Psoas muscle (tissue), 8 donors: ENCODE results near the gene FGF14. TPM values are rescaled to one million over a fixed set of nuclear protein-coding genes. Genes with fewer than 3 reads are reported as not detected.

Experiments
- ATAC-seq, 4 donors: fragments of 200-7000 bp; cut with Tn5 transposase; one replicate each; pipeline ENCODE4 v1.9.1; 2020; ENCODE audit warnings: moderate library complexity in 3 of 4, mild to moderate bottlenecking in 2 of 4
- DNase-seq, 2 donors: peaks; one replicate each; pipeline ENCODE4 v3.0.0-alpha.2; 2020
- H3K27ac ChIP-seq: fragments of 200-600 bp; one replicate; pipeline ENCODE4 v1.8.0; 2022
- H3K27me3 ChIP-seq, 3 donors: fragments of 200-600 bp in 1 of 3; one replicate each; pipeline versions ENCODE4 v1.6.1 to v1.8.0; 2013 to 2022; ENCODE audit warnings: low read length in 2 of 3, mild to moderate bottlenecking in 2 of 3, moderate library complexity in 1 of 3; ENCODE audit not compliant: insufficient read depth in 3 of 3
- H3K36me3 ChIP-seq, 2 donors: fragments of 200-600 bp in 1 of 2; one replicate each; pipeline versions ENCODE4 v1.6.1 to v1.8.0; 2013 to 2022; ENCODE audit warnings: low read depth in 1 of 2, mild to moderate bottlenecking in 1 of 2, moderate library complexity in 1 of 2; ENCODE audit not compliant: insufficient read depth in 1 of 2
- H3K4me1 ChIP-seq: fragments of 200-600 bp; one replicate; pipeline ENCODE4 v1.8.0; 2022
- H3K4me3 ChIP-seq: fragments of 200-600 bp; one replicate; pipeline ENCODE4 v1.8.0; 2022; ENCODE audit warnings: mild to moderate bottlenecking
- H3K9me3 ChIP-seq: fragments of 200-600 bp; one replicate; pipeline ENCODE4 v1.8.0; 2022
- CTCF ChIP-seq: fragments of 200-600 bp; IDR thresholded peaks from one replicate; pipeline ENCODE4 v1.8.0; 2022; ENCODE audit warnings: antibody characterized with exemption
- WGBS, 3 donors: extraction: QIAGEN DNeasy Blood & Tissue Kit; methylation state at CpG; one replicate each; pipeline versions ENCODE4 v1.1.6 to v1.1.7; 2013; 5-methylcytosine and 5-hydroxymethylcytosine counted together
- intact Hi-C, 2 donors: fragments of 100-400 bp; cut with DNase I; formaldehyde crosslinking; loops; one replicate each; pipeline versions ENCODE4 v1.11.0 to v1.14.2; 2022
- polyA plus RNA-seq, 3 donors: library from polyadenylated mRNA; stranded (reverse); fragments of 200-250 nt; gene quantifications; one replicate each; pipeline ENCODE4 v1.2.3, GENCODE V29; 2013
- total RNA-seq, 4 donors: library from RNA; stranded (reverse); fragmentation: NEBNext Ultra II Directional in 2 of 4; extraction: Animal tissue kit (Norgen Biotek cat#: 25700) in 2 of 4; gene quantifications; one replicate each; pipeline versions ENCODE4 v1.2.1 to v1.2.4, GENCODE V29; 2021 to 2023
- donor health status: healthy with polysubstance abuse.
- donor health status: DM: no; HTN: no; CAD: no; lungs with moderate emphysema.
- donor health status: Bipolar disorder and iron deficiency.
- donor health status: healthy.
- donor health status: DM: yes; HTN: yes; CAD: no.
- donor health status: DM: no; HTN: no; CAD: no.
- donor health status: DM: no; HTN: no; CAD: no.
- donor health status: DM: yes; HTN: yes; CAD: no.

Gene FGF14
- total and polyA plus RNA-seq, 7 donors: 0.01 to 0.05 (median 0.02) TPM; not detected in 4

GRCh38 chr13:101746513-101746912 is 655.3 kb downstream of the FGF14 start:
- ATAC-seq: no peak
- H3K4me1 ChIP-seq: no peaks in the 10 kb centered on the region
- no peak overlapping the region for H3K4me3 ChIP-seq
- no peak for TF ChIP-seq CTCF
- DNase-seq: no peak
- no peak overlapping the region for H3K27ac ChIP-seq
- intact Hi-C loops: no loop called here
- WGBS, 3 donors: 86 to 93% (median 88%) methylated on average over 2 of the region's 2 CpGs
- H3K9me3 ChIP-seq: no peaks in the 10 kb centered on the region
- H3K27me3 ChIP-seq: no peaks in the 10 kb centered on the region
- H3K36me3 ChIP-seq: no peaks in the 10 kb centered on the region

- ATAC-seq (no peak), DNase-seq (no peak)
- no peak for TF ChIP-seq CTCF
- 85 to 88% (median 85%) methylated on average over 9 of the region's 9 CpGs for WGBS, 3 donors
- H3K4me1 ChIP-seq: no peaks in the 10 kb centered on the region
- H3K27ac ChIP-seq: no peak overlapping the region
- no peaks in the 10 kb centered on the region for H3K9me3 ChIP-seq
- intact Hi-C loops: no loop called here
- no peaks in the 10 kb centered on the region for H3K27me3 ChIP-seq
- no peak overlapping the region for H3K4me3 ChIP-seq
- H3K36me3 ChIP-seq: no peaks in the 10 kb centered on the region
Measured at GRCh38 chr13:101739382-101740178, 662.3 kb downstream of the FGF14 start.

GRCh38 chr13:101738336-101738735 is 663.5 kb downstream of the FGF14 start:
- no peak for DNase-seq
- 45 to 77% (median 66%) methylated on average over 2 of the region's 2 CpGs for WGBS, 3 donors
- no peak for TF ChIP-seq CTCF

GRCh38 chr13:101736566-101736965 is 665.3 kb downstream of the FGF14 start:
- no peaks in the 10 kb centered on the region for H3K36me3 ChIP-seq
- H3K4me1 ChIP-seq: no peaks in the 10 kb centered on the region
- intact Hi-C loops: no loop called here
- WGBS, 3 donors: 54 to 64% (median 64%) methylated on average over 3 of the region's 3 CpGs
- ATAC-seq (no peak), DNase-seq (no peak)
- no peaks in the 10 kb centered on the region for H3K27me3 ChIP-seq
- no peaks in the 10 kb centered on the region for H3K9me3 ChIP-seq
- no peak overlapping the region for H3K27ac ChIP-seq
- no peak for TF ChIP-seq CTCF
- H3K4me3 ChIP-seq: no peak overlapping the region

More at GRCh38 chr13:101738336-101738735, 663.5 kb downstream of the FGF14 start:
- Histone ChIP-seq H3K36me3 (no peaks in the 10 kb centered on the region), H3K27me3 (no peaks in the 10 kb centered on the region), H3K4me3 (no peak overlapping the region), H3K4me1 (no peaks in the 10 kb centered on the region), H3K9me3 (no peaks in the 10 kb centered on the region), H3K27ac (no peak overlapping the region)
- intact Hi-C loops: no loop called here
- no peak for ATAC-seq
